Measurements from ENCODE around the gene HTT. TPM values are rescaled to one million over a fixed set of nuclear protein-coding genes. Genes with fewer than 3 reads are reported as not detected.

The HTT gene
- total and polyA plus RNA-seq, 2 donors: 12.8 to 17.9 TPM

DNA sequence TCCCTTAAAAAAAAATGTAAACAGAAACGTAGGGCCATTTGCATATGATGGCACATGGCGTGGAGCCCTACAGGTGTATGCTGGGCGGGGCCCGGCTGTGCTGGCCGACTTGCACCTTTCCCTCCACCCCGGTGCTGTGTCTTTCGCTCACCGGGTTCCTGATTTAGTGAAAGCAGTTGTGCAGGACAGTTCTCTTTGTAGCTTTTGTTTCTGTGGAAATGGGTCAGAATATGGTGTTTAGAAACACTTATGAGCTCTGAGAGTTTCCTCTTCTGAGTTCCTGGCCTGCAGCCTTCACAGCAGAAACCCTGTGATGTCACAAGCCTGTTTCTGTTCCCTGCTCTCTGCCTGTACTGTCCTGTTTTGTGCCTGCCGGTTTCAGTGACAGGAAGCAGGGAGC is 152.0 kb downstream of the HTT start:
- peak in 1 of 9 donors; percentile 17 for DNase-seq (ENCODE audit: low read depth in 6 of 9, low spot score in 9 of 9)
- Histone ChIP-seq H3K4me1 (ENCODE audit: control insufficient read depth in 2 of 2, insufficient read depth in 2 of 2, low read length in 2 of 2) (no peaks in the 10 kb centered on the region), H3K27ac (ENCODE audit: low read depth in 1 of 2, low read length in 1 of 2) (peak overlapping the region in 1 of 2 donors; percentile 24), H3K4me3 (ENCODE audit: low read length in 2 of 2) (no peak overlapping the region), H3K9me3 (ENCODE audit: control insufficient read depth in 2 of 2, insufficient read depth in 1 of 2, low read length in 1 of 2) (peaks cover 0 to 2% of the 10 kb centered on the region in 2 donors), H3K27me3 (ENCODE audit: control insufficient read depth in 2 of 2, insufficient read depth in 1 of 2, low read length in 1 of 2) (no peaks in the 10 kb centered on the region), H3K36me3 (ENCODE audit: control insufficient read depth in 2 of 2, insufficient read depth in 2 of 2, low read length in 1 of 2) (peaks cover 82 to 86% of the 10 kb centered on the region in 2 donors)
- 90% methylated on average over 9 of the region's 9 CpGs for WGBS

GRCh38 chr4:3226944-3227343 is 152.5 kb downstream of the HTT start:
- no peak for DNase-seq (ENCODE audit: low read depth in 6 of 9, low spot score in 9 of 9)

DNA sequence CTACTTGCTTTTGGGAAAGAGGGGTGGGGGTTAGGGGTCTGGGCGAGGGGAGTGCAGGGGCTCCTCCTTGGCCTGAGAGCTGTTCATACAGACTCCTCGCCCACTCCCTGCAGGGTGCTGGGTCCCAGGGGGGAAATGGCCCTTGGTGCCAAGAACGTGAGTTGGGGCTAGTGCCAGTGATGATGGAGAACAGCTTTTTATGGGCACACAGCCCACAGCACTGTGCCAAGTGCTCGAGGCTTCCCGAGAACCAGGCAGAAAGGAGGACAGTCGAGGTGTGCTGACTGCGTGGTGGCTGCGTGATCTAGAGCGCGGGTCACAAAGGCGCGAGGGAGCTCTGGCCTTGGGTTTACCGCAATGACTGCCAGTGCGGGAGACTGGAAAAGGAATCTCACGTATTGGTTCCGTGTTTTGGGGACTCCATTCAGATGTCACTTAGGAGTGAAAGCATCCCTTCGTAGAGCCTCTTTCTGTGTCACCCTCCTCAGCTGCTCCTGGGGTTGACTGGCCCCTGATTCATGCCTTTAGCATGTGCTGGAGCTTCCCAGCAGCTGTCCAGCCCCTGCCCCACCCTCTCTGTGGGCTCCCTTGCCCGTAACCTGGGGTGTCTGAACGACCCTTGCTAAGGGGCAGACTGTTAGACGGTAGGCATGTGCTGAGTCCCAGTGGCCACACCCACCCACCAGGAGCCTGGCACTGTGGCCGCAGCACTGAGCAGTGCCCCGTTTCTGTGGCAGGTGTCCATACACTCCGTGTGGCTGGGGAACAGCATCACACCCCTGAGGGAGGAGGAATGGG is 153.6 kb downstream of the HTT start:
- 95% methylated on average over 23 of the region's 23 CpGs for WGBS
- DNase-seq (ENCODE audit: low read depth in 6 of 9, low spot score in 9 of 9): no peak
- Histone ChIP-seq H3K27ac (ENCODE audit: low read depth in 1 of 2, low read length in 1 of 2) (no peak overlapping the region), H3K4me1 (ENCODE audit: control insufficient read depth in 2 of 2, insufficient read depth in 2 of 2, low read length in 2 of 2) (no peaks in the 10 kb centered on the region), H3K9me3 (ENCODE audit: control insufficient read depth in 2 of 2, insufficient read depth in 1 of 2, low read length in 1 of 2) (peaks cover 0 to 2% of the 10 kb centered on the region in 2 donors), H3K4me3 (ENCODE audit: low read length in 2 of 2) (no peak overlapping the region), H3K36me3 (ENCODE audit: control insufficient read depth in 2 of 2, insufficient read depth in 2 of 2, low read length in 1 of 2) (peaks cover 79 to 86% of the 10 kb centered on the region in 2 donors), H3K27me3 (ENCODE audit: control insufficient read depth in 2 of 2, insufficient read depth in 1 of 2, low read length in 1 of 2) (no peaks in the 10 kb centered on the region)

More at GRCh38 chr4:3226944-3227343, 152.5 kb downstream of the HTT start:
- 97% methylated on average over 6 of the region's 6 CpGs for WGBS
- Histone ChIP-seq H3K27me3 (ENCODE audit: control insufficient read depth in 2 of 2, insufficient read depth in 1 of 2, low read length in 1 of 2) (no peaks in the 10 kb centered on the region), H3K9me3 (ENCODE audit: control insufficient read depth in 2 of 2, insufficient read depth in 1 of 2, low read length in 1 of 2) (peaks cover 0 to 2% of the 10 kb centered on the region in 2 donors), H3K27ac (ENCODE audit: low read depth in 1 of 2, low read length in 1 of 2) (no peak overlapping the region), H3K4me3 (ENCODE audit: low read length in 2 of 2) (no peak overlapping the region), H3K36me3 (ENCODE audit: control insufficient read depth in 2 of 2, insufficient read depth in 2 of 2, low read length in 1 of 2) (peaks cover 82% of the 10 kb centered on the region in 2 donors), H3K4me1 (ENCODE audit: control insufficient read depth in 2 of 2, insufficient read depth in 2 of 2, low read length in 2 of 2) (no peaks in the 10 kb centered on the region)

DNA sequence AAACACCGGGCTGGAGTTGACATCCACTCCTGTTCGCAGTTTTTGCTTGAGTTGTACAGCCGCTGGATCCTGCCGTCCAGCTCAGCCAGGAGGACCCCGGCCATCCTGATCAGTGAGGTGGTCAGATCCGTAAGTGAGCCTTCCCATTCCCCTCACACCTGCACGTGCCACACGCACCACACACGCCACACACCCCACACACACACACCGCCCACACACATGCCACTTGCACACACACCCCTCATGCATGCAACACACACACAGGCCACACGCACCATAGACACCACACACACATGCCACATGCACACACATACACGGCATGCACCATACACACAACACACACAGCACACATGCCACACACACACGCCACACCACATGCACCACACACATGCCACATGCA is 154.4 kb downstream of the HTT start:
- Histone ChIP-seq H3K27me3 (ENCODE audit: control insufficient read depth in 2 of 2, insufficient read depth in 1 of 2, low read length in 1 of 2) (no peaks in the 10 kb centered on the region), H3K36me3 (ENCODE audit: control insufficient read depth in 2 of 2, insufficient read depth in 2 of 2, low read length in 1 of 2) (peaks cover 79 to 84% of the 10 kb centered on the region in 2 donors), H3K4me3 (ENCODE audit: low read length in 2 of 2) (no peak overlapping the region), H3K4me1 (ENCODE audit: control insufficient read depth in 2 of 2, insufficient read depth in 2 of 2, low read length in 2 of 2) (no peaks in the 10 kb centered on the region), H3K27ac (ENCODE audit: low read depth in 1 of 2, low read length in 1 of 2) (no peak overlapping the region), H3K9me3 (ENCODE audit: control insufficient read depth in 2 of 2, insufficient read depth in 1 of 2, low read length in 1 of 2) (peaks cover 0 to 2% of the 10 kb centered on the region in 2 donors)
- WGBS: 94% methylated on average over 13 of the region's 13 CpGs
- DNase-seq (ENCODE audit: low read depth in 6 of 9, low spot score in 9 of 9): no peak

GRCh38 chr4:3229328-3229727 is 154.8 kb downstream of the HTT start:
- Histone ChIP-seq H3K27me3 (ENCODE audit: control insufficient read depth in 2 of 2, insufficient read depth in 1 of 2, low read length in 1 of 2) (no peaks in the 10 kb centered on the region), H3K9me3 (ENCODE audit: control insufficient read depth in 2 of 2, insufficient read depth in 1 of 2, low read length in 1 of 2) (peaks cover 0 to 2% of the 10 kb centered on the region in 2 donors), H3K36me3 (ENCODE audit: control insufficient read depth in 2 of 2, insufficient read depth in 2 of 2, low read length in 1 of 2) (peaks cover 75 to 83% of the 10 kb centered on the region in 2 donors), H3K4me3 (ENCODE audit: low read length in 2 of 2) (no peak overlapping the region), H3K4me1 (ENCODE audit: control insufficient read depth in 2 of 2, insufficient read depth in 2 of 2, low read length in 2 of 2) (no peaks in the 10 kb centered on the region), H3K27ac (ENCODE audit: low read depth in 1 of 2, low read length in 1 of 2) (no peak overlapping the region)
- DNase-seq (ENCODE audit: low read depth in 6 of 9, low spot score in 9 of 9): no peak
- WGBS: 97% methylated on average over 9 of the region's 9 CpGs

DNA sequence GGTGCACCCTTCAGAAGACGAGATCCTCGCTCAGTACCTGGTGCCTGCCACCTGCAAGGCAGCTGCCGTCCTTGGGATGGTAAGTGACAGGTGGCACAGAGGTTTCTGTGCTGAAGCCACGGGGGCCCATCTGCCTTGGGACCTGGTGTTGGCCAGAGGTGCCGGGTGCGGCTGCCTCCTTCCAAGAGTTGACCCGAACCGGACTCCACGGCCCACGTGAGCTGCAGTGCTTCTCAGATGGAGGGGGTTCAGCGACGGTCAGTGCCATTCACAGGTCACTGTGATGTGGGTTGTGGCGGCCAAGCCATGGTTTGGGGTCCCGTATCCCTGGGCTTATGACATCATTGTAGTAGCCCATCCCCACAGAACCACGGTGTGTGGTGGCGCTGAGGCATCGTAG is 155.5 kb downstream of the HTT start:
- Histone ChIP-seq H3K36me3 (ENCODE audit: control insufficient read depth in 2 of 2, insufficient read depth in 2 of 2, low read length in 1 of 2) (peaks cover 72 to 83% of the 10 kb centered on the region in 2 donors), H3K27ac (ENCODE audit: low read depth in 1 of 2, low read length in 1 of 2) (no peak overlapping the region), H3K4me3 (ENCODE audit: low read length in 2 of 2) (no peak overlapping the region), H3K4me1 (ENCODE audit: control insufficient read depth in 2 of 2, insufficient read depth in 2 of 2, low read length in 2 of 2) (no peaks in the 10 kb centered on the region), H3K27me3 (ENCODE audit: control insufficient read depth in 2 of 2, insufficient read depth in 1 of 2, low read length in 1 of 2) (no peaks in the 10 kb centered on the region), H3K9me3 (ENCODE audit: control insufficient read depth in 2 of 2, insufficient read depth in 1 of 2, low read length in 1 of 2) (peaks cover 0 to 2% of the 10 kb centered on the region in 2 donors)
- WGBS: 97% methylated on average over 17 of the region's 17 CpGs
- no peak for DNase-seq (ENCODE audit: low read depth in 6 of 9, low spot score in 9 of 9)

- Histone ChIP-seq H3K4me3 (ENCODE audit: low read length in 2 of 2) (no peak overlapping the region), H3K9me3 (ENCODE audit: control insufficient read depth in 2 of 2, insufficient read depth in 1 of 2, low read length in 1 of 2) (peaks cover 0 to 2% of the 10 kb centered on the region in 2 donors), H3K27me3 (ENCODE audit: control insufficient read depth in 2 of 2, insufficient read depth in 1 of 2, low read length in 1 of 2) (no peaks in the 10 kb centered on the region), H3K4me1 (ENCODE audit: control insufficient read depth in 2 of 2, insufficient read depth in 2 of 2, low read length in 2 of 2) (no peaks in the 10 kb centered on the region), H3K36me3 (ENCODE audit: control insufficient read depth in 2 of 2, insufficient read depth in 2 of 2, low read length in 1 of 2) (peaks cover 75 to 86% of the 10 kb centered on the region in 2 donors), H3K27ac (ENCODE audit: low read depth in 1 of 2, low read length in 1 of 2) (no peak overlapping the region)
- DNase-seq (ENCODE audit: low read depth in 6 of 9, low spot score in 9 of 9): no peak
- WGBS: 97% methylated on average over 9 of the region's 9 CpGs
Measured at GRCh38 chr4:3231471-3231870, 157.0 kb downstream of the HTT start.

DNA sequence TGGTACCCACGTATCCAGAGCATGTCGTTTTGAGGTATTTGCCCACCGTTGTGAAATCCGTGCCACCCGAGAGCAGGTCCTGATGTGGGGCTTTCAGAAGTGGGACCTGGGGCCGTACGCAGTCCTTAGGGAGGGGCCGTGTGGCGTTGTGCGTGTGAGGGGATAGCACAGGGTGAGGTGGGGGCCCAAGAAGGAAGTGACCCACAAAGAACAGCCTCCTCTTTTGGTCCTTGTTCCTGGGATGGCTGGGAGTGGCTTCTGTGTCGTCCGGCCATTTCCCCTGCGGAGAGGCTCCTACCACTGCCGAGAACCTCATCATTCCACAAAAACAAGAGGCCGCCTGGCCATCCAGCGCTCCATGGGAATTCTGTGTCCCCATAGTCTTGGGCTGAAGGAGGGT is 157.5 kb downstream of the HTT start:
- 98% methylated on average over 16 of the region's 16 CpGs for WGBS
- Histone ChIP-seq H3K27me3 (ENCODE audit: control insufficient read depth in 2 of 2, insufficient read depth in 1 of 2, low read length in 1 of 2) (no peaks in the 10 kb centered on the region), H3K4me3 (ENCODE audit: low read length in 2 of 2) (no peak overlapping the region), H3K9me3 (ENCODE audit: control insufficient read depth in 2 of 2, insufficient read depth in 1 of 2, low read length in 1 of 2) (peaks cover 0 to 2% of the 10 kb centered on the region in 2 donors), H3K36me3 (ENCODE audit: control insufficient read depth in 2 of 2, insufficient read depth in 2 of 2, low read length in 1 of 2) (peaks cover 75 to 81% of the 10 kb centered on the region in 2 donors), H3K4me1 (ENCODE audit: control insufficient read depth in 2 of 2, insufficient read depth in 2 of 2, low read length in 2 of 2) (no peaks in the 10 kb centered on the region), H3K27ac (ENCODE audit: low read depth in 1 of 2, low read length in 1 of 2) (no peak overlapping the region)
- DNase-seq (ENCODE audit: low read depth in 6 of 9, low spot score in 9 of 9): no peak

- WGBS: 97% methylated on average over 15 of the region's 15 CpGs
- peaks cover 77 to 83% of the 10 kb centered on the region in 2 donors for H3K36me3 ChIP-seq (ENCODE audit: control insufficient read depth in 2 of 2, insufficient read depth in 2 of 2, low read length in 1 of 2)
- H3K27me3 ChIP-seq (ENCODE audit: control insufficient read depth in 2 of 2, insufficient read depth in 1 of 2, low read length in 1 of 2): no peaks in the 10 kb centered on the region
- no peak for DNase-seq (ENCODE audit: low read depth in 6 of 9, low spot score in 9 of 9)
- peaks cover 0 to 2% of the 10 kb centered on the region in 2 donors for H3K9me3 ChIP-seq (ENCODE audit: control insufficient read depth in 2 of 2, insufficient read depth in 1 of 2, low read length in 1 of 2)
- no peaks in the 10 kb centered on the region for H3K4me1 ChIP-seq (ENCODE audit: control insufficient read depth in 2 of 2, insufficient read depth in 2 of 2, low read length in 2 of 2)
- no peak overlapping the region for H3K4me3 ChIP-seq (ENCODE audit: low read length in 2 of 2)
- H3K27ac ChIP-seq (ENCODE audit: low read depth in 1 of 2, low read length in 1 of 2): no peak overlapping the region
Measured at GRCh38 chr4:3232871-3233271, 158.4 kb downstream of the HTT start.

Measured in thymus (tissue), 11 donors.